ENCODE data around the gene NNMT.

- TF ChIP-seq EZH2phosphoT487 (IDR thresholded peaks at IDR 0.05; ENCODE audit: borderline replicate concordance, low read depth, low read length), result no peak
- TF ChIP-seq CTCF (conservative IDR thresholded peaks at IDR 0.05; ENCODE audit: low read length), result no peak
These were observed 30.6 kb downstream of the NNMT start for GRCh38 chr11:114326776-114327175.
